ENCODE data around the gene PHLDA1. TPM values are rescaled to one million over a fixed set of nuclear protein-coding genes. Genes with fewer than 3 reads are reported as not detected.

The PHLDA1 gene
- total RNA-seq, 2 experiments from 2014 or later: 3.8 to 3.9 TPM

DNA sequence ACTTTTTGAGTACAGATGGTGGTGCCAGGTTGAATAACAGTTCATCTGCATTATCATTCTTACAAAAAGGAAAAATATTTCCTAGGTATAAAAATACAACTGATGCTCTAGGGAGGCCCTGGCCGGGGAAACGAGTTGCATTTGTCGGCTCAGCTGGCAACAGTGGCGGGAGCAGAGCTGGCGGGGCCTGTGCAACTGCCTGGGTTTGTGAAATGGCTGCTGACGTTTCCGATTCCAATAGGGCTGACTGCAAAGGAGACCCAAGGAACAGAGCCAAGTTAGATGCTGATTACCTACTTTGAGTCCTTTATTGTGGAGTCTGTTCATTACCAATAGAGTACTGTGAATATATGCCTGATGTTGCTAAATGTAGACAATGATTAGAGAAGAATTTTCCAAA is 25.8 kb upstream of the PHLDA1 start:
- peaks cover 12% of the 10 kb centered on the region for H3K4me1 Mint-ChIP-seq
- H3K27me3 Mint-ChIP-seq: no peaks in the 10 kb centered on the region
- CTCF ChIA-PET: no interaction called here
- no peak for DNase-seq
- H3K27ac Mint-ChIP-seq: no peak overlapping the region
- H3K9me3 Mint-ChIP-seq: no peaks in the 10 kb centered on the region
- H3K36me3 Mint-ChIP-seq (ENCODE audit: low read depth): peaks cover 56% of the 10 kb centered on the region
- no peak overlapping the region for H3K4me3 Mint-ChIP-seq
- POLR2A ChIA-PET: no interaction called here

DNA sequence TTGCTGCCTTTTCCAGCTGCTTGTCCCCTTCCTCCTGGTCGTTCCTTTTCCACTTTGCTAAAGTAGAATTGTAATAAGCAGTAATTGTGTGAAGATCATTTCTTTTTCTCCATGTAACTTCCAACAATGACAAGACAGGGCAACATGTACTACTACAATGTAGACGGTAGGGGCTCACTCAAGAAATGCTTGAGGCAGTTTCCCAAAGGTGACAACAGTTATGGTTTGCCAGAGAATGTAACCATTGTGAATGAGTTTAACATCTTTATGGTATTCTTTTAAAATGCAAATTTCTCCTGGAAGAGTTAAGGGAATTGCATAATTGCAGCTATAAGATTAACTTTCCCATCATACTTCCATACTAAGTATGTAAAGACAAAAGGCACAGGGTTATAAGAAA is 23.8 kb upstream of the PHLDA1 start:
- Mint-ChIP-seq H3K9me3 (no peaks in the 10 kb centered on the region), H3K4me1 (peaks cover 5% of the 10 kb centered on the region), H3K27me3 (no peaks in the 10 kb centered on the region), H3K36me3 (ENCODE audit: low read depth) (peaks cover 57% of the 10 kb centered on the region), H3K27ac (no peak overlapping the region), H3K4me3 (no peak overlapping the region)
- no peak for DNase-seq
- ChIA-PET POLR2A (no interaction called here), CTCF (no interaction called here)

DNA sequence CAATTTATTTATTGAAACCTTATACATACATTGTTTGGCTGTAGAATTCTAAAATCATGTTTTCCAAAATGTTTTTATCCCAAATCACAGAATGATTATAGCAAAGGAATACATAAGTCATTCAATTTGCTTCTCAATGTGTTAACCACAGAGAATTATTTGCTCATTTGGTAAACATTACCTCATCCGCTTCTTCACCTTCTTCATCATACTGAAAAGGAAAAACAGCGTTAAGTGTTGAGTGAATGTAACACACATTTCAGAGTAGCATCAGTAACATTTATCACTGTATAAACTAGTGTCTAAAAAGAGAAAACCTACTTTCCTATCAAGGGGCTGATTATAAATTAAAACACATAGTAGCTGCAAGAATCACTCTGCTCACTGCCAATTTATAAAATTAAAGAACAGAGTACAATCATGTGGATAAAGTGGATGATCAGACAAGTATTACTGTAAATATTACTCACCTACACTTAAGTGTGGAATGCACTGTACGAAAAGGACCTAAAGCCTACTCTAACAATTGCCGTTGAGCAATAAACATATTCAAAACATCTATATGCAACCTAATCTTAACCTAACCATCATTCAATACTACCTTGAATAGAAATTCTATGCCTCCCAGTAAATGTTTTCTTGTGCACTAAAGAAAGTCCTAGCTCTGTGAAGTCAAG is 18.1 kb upstream of the PHLDA1 start:
- no peaks in the 10 kb centered on the region for H3K9me3 Mint-ChIP-seq
- no peaks in the 10 kb centered on the region for H3K27me3 Mint-ChIP-seq
- H3K36me3 Mint-ChIP-seq (ENCODE audit: low read depth): peaks cover 45% of the 10 kb centered on the region
- peaks cover 4% of the 10 kb centered on the region for H3K4me1 Mint-ChIP-seq
- ChIA-PET POLR2A (interaction anchor here (1.1 kb wide), 1 partner anchor 18 kb away, joined by 3 read pairs; the partner anchor contains the start of gene PHLDA1), CTCF (interaction anchor here (0.6 to 1.6 kb wide), 3 partner anchors 13 to 542 kb away, joined by 3 to 5 read pairs (median 4); no protein-coding TSS in a partner anchor)
- no peak overlapping the region for H3K4me3 Mint-ChIP-seq
- no peak for DNase-seq
- H3K27ac Mint-ChIP-seq: no peak overlapping the region

DNA sequence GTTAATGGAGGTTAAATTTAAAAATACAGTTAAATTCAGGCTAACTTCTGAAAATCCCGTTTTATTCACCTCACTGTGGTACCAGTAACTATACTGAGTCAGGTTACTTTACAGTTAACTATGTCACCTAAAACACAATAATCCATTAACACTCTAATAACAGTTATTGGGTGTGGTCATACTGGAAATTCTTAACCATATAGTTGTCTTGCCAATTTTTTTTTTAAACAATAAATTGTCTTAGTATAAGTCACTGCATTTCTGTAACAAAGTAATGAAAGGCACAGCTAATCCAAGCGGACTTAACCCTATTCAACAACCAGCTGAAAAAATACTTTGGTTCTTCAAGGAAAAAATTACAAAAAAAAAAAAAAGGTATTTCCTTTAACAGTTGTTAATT is 16.2 kb upstream of the PHLDA1 start:
- H3K27ac Mint-ChIP-seq: no peak overlapping the region
- CTCF ChIA-PET: interaction anchor here (0.6 to 3.2 kb wide), 4 partner anchors 11 to 540 kb away, joined by 4 to 9 read pairs (median 4); no protein-coding TSS in a partner anchor
- peaks cover 4% of the 10 kb centered on the region for H3K4me1 Mint-ChIP-seq
- H3K4me3 Mint-ChIP-seq: no peak overlapping the region
- peaks cover 35% of the 10 kb centered on the region for H3K36me3 Mint-ChIP-seq (ENCODE audit: low read depth)
- POLR2A ChIA-PET: interaction anchor here (0.6 to 0.7 kb wide), 2 partner anchors 11 to 563 kb away, joined by 3 to 7 read pairs; no protein-coding TSS in a partner anchor
- H3K9me3 Mint-ChIP-seq: no peaks in the 10 kb centered on the region
- no peaks in the 10 kb centered on the region for H3K27me3 Mint-ChIP-seq
- DNase-seq: no peak

DNA sequence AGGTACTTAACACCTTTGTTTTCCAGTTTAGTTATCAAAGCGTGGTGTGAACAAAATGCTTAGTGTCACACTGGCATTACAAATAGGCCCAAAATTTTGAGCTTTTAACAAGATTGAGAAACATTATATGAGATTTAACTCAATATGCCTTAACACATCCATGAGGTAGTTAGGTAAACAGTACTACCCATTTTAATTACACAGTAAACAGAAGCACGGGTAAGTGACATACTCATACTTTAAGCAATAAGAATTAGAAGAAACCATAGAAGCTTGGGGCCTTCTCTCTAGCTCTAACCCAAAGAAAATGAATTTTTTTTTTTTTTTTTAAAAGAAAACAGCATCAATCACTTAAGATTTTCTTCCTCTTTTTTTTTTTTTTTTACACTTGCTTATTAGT is 15.5 kb upstream of the PHLDA1 start:
- ChIA-PET CTCF (interaction anchor here (0.9 to 3.2 kb wide), 2 partner anchors 10 to 33 kb away, joined by 4 to 9 read pairs; no protein-coding TSS in a partner anchor), POLR2A (interaction anchor here (0.6 kb wide), 1 partner anchor 562 kb away, joined by 3 read pairs; no protein-coding TSS in a partner anchor)

DNA sequence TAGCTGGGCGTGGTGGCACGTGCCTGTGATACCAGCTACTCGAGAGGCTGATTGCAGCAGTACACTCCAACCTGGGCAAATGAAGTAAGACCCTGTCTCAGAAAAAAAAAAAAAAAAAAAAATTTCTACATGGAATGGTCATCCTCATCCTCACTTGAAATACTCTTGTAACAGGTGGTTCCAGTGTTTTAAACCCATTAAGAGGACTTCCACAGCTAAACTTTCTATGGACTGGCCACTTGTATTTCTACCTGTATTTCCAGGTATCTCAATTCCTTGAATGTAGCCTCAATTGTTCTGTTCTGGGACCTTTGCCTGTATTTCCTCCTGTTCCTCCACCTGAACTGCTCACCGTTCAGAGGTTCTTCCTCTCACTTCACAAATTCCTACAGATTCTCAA is 11.8 kb upstream of the PHLDA1 start:
- no peak overlapping the region for H3K4me3 Mint-ChIP-seq
- CTCF ChIA-PET: interaction anchor here (0.9 to 1.0 kb wide), 2 partner anchors 11 to 558 kb away, joined by 3 read pairs; no protein-coding TSS in a partner anchor
- no peak overlapping the region for H3K27ac Mint-ChIP-seq
- H3K4me1 Mint-ChIP-seq: peaks cover 2% of the 10 kb centered on the region
- no peak for DNase-seq
- H3K27me3 Mint-ChIP-seq: no peaks in the 10 kb centered on the region
- peaks cover 10% of the 10 kb centered on the region for H3K36me3 Mint-ChIP-seq (ENCODE audit: low read depth)
- no peaks in the 10 kb centered on the region for H3K9me3 Mint-ChIP-seq
- POLR2A ChIA-PET: no interaction called here

More for the DNA sequence above, 15.5 kb upstream of the PHLDA1 start:
- H3K9me3 Mint-ChIP-seq: no peaks in the 10 kb centered on the region
- H3K4me3 Mint-ChIP-seq: no peak overlapping the region
- H3K27me3 Mint-ChIP-seq: no peaks in the 10 kb centered on the region
- no peak overlapping the region for H3K27ac Mint-ChIP-seq
- H3K36me3 Mint-ChIP-seq (ENCODE audit: low read depth): peaks cover 28% of the 10 kb centered on the region
- peaks cover 2% of the 10 kb centered on the region for H3K4me1 Mint-ChIP-seq
- DNase-seq: no peak

DNA sequence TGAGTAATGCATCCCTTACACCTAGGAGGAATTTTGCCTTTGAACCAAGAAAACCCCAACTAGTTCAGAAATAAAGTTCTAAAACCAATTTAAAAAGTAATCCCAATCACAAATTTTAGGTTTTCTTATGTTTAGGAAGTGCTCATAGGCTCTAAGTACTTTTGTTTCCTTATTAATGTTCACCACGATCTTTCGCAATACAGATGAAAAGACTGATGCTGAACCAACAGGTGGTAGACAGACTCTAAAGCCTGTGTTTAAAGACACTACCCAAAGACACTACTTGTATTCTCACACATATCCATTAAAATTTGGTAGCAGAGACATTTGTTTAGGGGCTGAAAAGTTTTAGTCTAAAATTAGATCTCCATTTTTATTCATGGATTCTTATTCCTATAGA is 10.6 kb upstream of the PHLDA1 start:
- POLR2A ChIA-PET: no interaction called here
- Mint-ChIP-seq H3K9me3 (no peaks in the 10 kb centered on the region), H3K27me3 (no peaks in the 10 kb centered on the region), H3K36me3 (ENCODE audit: low read depth) (peaks cover 10% of the 10 kb centered on the region), H3K4me3 (no peak overlapping the region), H3K4me1 (peaks cover 8% of the 10 kb centered on the region), H3K27ac (no peak overlapping the region)
- no peak for DNase-seq
- CTCF ChIA-PET: interaction anchor here (0.6 kb wide), 1 partner anchor 562 kb away, joined by 4 read pairs; no protein-coding TSS in a partner anchor

DNA sequence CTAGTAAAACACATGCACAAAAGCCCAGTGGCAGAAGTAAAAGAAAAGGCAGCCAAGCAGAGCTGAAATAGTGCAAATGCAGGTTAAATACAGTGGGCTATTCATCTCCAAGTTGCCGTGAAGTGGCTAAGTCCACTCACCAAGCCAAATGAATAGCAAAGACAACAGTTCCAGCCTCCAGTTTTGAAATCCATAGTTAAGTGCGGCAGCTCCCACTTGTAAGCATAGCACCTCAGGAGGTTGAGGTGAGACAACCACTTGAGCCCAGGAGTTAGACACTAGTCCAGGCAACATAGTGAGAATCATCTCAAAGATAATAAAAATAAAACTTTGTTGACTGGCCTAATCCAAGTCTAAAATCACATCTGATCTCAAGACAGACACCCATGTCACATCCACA is 9.8 kb upstream of the PHLDA1 start:
- no peak for DNase-seq
- H3K4me1 Mint-ChIP-seq: peaks cover 7% of the 10 kb centered on the region
- no peaks in the 10 kb centered on the region for H3K27me3 Mint-ChIP-seq
- H3K27ac Mint-ChIP-seq: no peak overlapping the region
- POLR2A ChIA-PET: no interaction called here
- H3K4me3 Mint-ChIP-seq: no peak overlapping the region
- CTCF ChIA-PET: interaction anchor here (0.6 to 1.4 kb wide), 2 partner anchors 556 to 562 kb away, joined by 3 to 4 read pairs; no protein-coding TSS in a partner anchor
- H3K36me3 Mint-ChIP-seq (ENCODE audit: low read depth): peaks cover 5% of the 10 kb centered on the region
- no peaks in the 10 kb centered on the region for H3K9me3 Mint-ChIP-seq

DNA sequence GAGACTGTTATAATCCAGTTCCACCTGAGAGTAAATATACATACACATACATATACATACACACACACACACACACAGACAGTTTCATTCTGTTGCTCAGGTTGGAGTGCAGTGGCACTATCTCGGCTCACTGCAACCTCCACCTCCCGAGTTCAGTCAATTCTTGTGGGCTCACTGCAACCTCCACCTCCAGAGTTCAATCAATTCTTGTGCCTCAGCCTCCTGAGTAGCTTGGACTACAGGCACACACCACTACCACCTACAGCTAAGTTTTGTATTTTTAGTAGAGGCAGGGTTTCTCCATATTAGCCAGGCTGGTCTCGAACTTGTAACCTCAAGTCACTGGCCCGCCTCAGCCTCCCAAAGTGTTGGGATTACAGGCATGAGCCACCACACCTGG is 8.9 kb upstream of the PHLDA1 start:
- ChIA-PET CTCF (interaction anchor here (1.0 to 1.4 kb wide), 3 partner anchors 18 to 555 kb away, joined by 3 to 4 read pairs (median 3); partner anchors contain the start of gene KRR1), POLR2A (no interaction called here)
- Mint-ChIP-seq H3K4me1 (peaks cover 11% of the 10 kb centered on the region), H3K4me3 (no peak overlapping the region), H3K9me3 (no peaks in the 10 kb centered on the region), H3K27me3 (no peaks in the 10 kb centered on the region), H3K27ac (no peak overlapping the region), H3K36me3 (ENCODE audit: low read depth) (peaks cover 5% of the 10 kb centered on the region)
- DNase-seq: no peak

DNA sequence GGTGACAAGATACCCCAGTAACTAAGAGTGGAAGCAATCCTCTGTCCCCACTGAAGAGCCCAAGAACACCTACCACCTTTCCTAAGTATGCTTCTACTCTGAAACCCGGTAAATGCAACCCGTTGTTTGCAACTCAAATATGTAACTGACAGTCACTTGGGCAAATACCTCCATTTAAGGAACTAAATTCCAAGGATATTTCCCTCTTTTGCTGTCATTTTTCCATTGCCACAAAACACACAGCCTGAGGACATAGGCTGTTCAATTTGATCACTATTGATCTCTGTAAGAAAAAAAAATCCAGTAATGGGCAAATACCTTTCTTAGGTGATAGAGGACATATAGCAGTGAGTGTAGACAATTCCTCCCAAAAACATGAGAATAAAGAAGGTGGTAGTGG is 6.6 kb upstream of the PHLDA1 start:
- no peak for DNase-seq
- no peaks in the 10 kb centered on the region for H3K9me3 Mint-ChIP-seq
- ChIA-PET CTCF (interaction anchor here (1.3 to 2.1 kb wide), 4 partner anchors 9 to 554 kb away, joined by 3 to 11 read pairs (median 6); no protein-coding TSS in a partner anchor), POLR2A (no interaction called here)
- peaks cover 14% of the 10 kb centered on the region for H3K4me1 Mint-ChIP-seq
- no peaks in the 10 kb centered on the region for H3K36me3 Mint-ChIP-seq (ENCODE audit: low read depth)
- no peak overlapping the region for H3K27ac Mint-ChIP-seq
- no peaks in the 10 kb centered on the region for H3K27me3 Mint-ChIP-seq
- H3K4me3 Mint-ChIP-seq: no peak overlapping the region

DNA sequence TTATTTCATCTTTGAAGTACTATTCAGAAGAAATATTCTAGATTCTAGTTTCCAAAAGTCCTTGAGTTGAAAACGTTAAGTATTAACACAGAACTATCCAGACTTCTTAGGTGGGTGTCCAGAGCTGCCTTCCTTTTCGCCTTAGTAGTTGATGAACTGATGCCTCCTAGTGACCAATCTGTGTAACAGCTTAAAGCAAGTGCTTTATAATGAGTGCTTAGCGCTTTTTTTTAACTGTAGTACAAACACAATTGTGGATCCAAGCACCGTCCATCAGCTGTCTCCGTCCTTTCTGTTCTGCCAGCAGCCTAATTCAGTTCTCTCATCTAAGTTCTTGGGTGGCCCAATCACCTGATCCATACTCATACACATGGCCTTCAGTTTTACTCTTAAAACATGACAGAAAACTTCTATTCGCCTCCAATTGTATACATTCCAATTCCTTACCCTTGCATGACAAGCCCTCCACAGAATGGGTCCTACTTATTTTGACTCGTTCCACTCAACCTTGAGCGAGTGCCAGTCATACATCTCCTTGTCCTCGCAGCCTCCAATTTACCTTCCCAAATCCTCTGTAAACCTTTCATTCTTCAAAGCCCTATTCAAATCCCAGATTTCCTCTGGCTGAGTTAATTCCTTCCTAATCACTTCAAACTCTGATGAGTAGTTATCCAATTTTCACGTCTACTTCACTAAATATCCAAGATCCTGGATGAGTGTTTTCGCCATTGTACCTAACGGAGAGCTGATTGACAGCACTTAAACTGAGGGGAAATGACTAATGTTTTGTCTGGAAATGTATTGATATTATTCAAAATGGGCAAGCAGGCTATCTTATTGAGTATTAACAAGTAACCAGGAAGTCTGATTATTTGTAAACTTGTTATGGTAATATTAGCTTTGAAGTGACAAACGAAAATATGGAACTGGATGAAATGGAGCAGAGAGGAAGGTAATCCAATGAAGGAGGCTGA is 5.8 kb upstream of the PHLDA1 start:
- CTCF ChIA-PET: interaction anchor here (0.7 to 2.1 kb wide), 14 partner anchors 10 to 553 kb away, joined by 3 to 12 read pairs (median 3); no protein-coding TSS in a partner anchor
- H3K27me3 Mint-ChIP-seq: peaks cover 5% of the 10 kb centered on the region
- peaks cover 19% of the 10 kb centered on the region for H3K4me1 Mint-ChIP-seq
- POLR2A ChIA-PET: no interaction called here
- peak; percentile 50 for DNase-seq
- peaks cover 3% of the 10 kb centered on the region for H3K36me3 Mint-ChIP-seq (ENCODE audit: low read depth)
- H3K27ac Mint-ChIP-seq: no peak overlapping the region
- no peaks in the 10 kb centered on the region for H3K9me3 Mint-ChIP-seq
- H3K4me3 Mint-ChIP-seq: no peak overlapping the region

DNA sequence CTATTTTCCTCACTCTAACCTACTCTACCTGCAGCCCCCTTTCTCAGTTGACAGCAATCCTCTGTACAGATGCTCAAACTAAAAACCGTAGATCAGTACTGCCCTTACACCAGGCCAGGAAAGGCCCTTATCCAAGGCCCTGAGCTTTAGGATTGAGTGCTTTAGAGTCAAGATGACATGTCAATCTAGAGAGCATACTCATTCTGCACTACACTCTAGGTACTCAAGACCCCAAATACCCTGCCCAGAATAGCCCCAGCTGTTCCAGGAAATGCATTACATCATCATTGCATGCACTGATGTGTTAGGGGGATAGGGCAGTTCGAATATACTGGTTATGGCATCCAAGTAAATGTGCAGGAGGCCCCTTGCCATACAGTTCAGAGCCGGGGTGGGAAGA is 3.5 kb upstream of the PHLDA1 start:
- peaks cover 16% of the 10 kb centered on the region for H3K27me3 Mint-ChIP-seq
- no peaks in the 10 kb centered on the region for H3K9me3 Mint-ChIP-seq
- H3K4me1 Mint-ChIP-seq: peaks cover 31% of the 10 kb centered on the region
- peaks cover 3% of the 10 kb centered on the region for H3K36me3 Mint-ChIP-seq (ENCODE audit: low read depth)
- no peak for DNase-seq
- no peak overlapping the region for H3K4me3 Mint-ChIP-seq
- CTCF ChIA-PET: no interaction called here
- POLR2A ChIA-PET: interaction anchor here (0.6 kb wide), 1 partner anchor 429 kb away, joined by 6 read pairs; no protein-coding TSS in a partner anchor
- no peak overlapping the region for H3K27ac Mint-ChIP-seq

Data from activated CD4-positive, alpha-beta T cell treated with anti-CD3 and anti-CD28 coated beads, Interleukin-2, amount 10 ng/mL, durations not matched to agents 7 days and 5 days (primary cell).